Measurements from ENCODE around the gene GOT1.
A peak's percentile ranks its signal among the peaks of the same experiment; 100 is the strongest.

GOT1 gene
- 8.5 to 45.1 (median 33.2) reads per million in 18 experiments for total RNA-seq

DNA sequence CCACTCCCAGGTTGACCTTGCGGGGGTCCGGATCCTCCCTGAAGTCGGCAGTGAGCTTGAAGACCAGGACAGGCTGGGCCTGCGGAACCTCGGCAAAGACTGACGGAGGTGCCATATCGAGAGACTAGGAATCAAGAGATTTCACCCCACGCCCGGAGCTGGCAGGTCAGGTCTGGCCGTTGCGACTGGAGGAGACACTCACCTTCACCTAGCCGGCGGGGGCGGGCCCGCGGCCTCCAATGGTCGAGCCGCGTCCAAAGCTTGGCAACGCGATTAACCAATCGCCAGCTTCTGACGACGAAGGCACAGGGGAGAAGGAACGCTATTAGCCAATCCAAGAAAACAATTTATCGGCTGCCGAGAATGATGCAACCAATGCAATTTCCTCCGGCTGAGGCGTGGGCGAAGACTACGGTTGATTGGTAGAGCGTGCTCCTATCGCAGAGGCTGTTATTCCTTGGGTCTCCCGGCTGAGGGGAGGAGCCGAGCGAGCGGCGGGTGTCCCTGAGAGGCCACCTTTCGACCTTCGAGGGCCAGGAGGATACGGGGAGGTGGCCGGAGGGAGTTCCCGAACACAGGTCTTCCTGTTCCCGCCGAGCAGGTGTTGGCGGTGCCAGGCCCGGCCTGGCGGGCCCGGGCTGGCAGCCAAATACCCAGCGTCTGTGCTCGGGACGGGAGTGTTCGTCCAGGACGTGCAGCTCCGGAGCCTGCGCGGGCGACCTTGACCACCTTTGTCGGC lies at the start of gene GOT1:
TSS of gene GOT1 (minus strand) at position 174 of the 739 bp plus-strand sequence. CDS start at position 115, 59 bp downstream.
- peak; percentile 100 for DNase-seq

GRCh38 chr10:99470327-99470726 lies 39.9 kb upstream of the GOT1 start:
- no peak for DNase-seq

DNA sequence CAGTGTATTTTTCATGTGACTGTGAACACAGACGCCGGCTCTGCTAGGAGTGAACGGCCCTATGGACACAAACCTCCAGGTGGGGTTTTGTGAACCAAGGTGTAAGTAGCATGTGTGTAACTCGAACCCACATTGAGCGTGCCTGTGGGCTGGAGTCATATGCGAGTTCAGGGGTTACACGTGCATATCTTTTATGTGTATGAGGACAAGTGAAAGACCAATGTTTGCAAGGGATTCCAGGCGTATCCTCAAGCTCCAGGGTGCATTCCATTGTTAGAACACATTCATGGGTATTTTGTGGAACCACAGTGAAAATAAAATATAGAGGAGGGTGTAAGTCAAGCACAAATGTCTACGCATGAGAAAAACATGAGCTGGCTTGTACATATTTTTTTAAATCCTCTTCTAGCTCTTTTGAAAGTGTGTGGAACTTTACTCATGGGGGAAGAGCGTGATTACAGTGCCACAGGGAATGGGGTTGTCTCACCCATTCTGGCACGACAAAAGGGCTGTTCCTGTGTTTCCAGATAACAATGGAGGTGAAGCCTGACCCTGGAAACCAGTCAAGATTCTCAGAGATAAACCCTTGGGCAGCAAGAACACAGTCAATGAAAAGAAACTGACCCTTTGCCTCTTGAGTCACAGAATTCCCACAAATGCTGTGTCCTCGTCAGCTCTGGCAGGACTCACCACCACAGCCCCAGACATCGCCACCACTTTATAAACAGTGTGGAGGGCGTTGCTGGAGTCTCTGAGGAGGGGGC lies 37.0 kb upstream of the GOT1 start:
- DNase-seq = no peak

DNA sequence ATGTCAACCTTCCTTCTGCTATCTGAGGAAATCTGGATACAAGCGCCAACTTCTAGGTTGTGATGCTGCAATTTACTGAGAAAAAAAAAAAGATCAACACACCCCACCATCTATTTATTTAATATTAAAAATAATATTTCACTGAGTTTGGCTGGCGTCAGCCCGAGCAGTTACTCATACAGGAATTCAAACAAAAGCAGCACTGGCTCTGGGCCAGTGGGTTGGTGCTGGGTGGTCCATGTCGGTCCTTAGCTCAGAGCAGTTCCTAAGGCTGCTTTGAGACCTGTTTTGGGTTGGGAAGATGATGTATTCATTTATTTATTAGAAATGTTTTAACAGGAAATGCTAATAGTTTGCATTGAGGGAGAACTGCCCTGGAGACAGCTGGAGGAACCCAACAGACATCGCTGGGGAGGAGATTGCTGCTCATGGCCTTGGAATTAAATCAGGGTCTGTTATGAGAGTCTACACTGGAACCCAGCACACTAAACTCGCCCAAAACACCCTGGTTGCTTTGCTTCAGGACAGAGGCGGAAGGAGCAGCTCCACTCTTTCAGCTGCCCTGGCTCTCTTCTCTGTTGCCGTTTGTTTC lies 36.3 kb upstream of the GOT1 start:
- no peak for DNase-seq

GRCh38 chr10:99461230-99461629 lies 30.8 kb upstream of the GOT1 start:
- no peak for DNase-seq

GRCh38 chr10:99460070-99460469 lies 29.6 kb upstream of the GOT1 start:
- no peak for DNase-seq

DNA sequence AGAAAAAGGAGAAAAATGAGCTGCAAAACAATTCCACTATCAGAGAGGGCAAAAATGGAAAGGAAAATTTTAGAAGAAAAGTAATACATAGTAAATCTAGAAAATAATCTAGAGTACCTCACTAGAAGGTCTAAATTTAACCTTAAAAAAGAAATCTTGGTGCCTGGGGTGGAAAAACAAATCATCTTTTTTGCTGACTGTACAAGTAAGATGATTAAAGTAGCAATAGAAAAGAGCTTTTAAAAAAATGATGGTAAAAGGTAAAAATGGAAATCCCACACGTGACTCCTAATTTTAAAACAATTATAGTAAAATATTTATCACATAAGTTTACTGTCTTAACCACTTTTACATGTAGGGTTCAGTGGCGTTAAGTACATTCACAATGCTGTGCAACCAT lies 28.8 kb upstream of the GOT1 start:
- no peak for DNase-seq

GRCh38 chr10:99457813-99458212 lies 27.4 kb upstream of the GOT1 start:
- no peak for DNase-seq

DNA sequence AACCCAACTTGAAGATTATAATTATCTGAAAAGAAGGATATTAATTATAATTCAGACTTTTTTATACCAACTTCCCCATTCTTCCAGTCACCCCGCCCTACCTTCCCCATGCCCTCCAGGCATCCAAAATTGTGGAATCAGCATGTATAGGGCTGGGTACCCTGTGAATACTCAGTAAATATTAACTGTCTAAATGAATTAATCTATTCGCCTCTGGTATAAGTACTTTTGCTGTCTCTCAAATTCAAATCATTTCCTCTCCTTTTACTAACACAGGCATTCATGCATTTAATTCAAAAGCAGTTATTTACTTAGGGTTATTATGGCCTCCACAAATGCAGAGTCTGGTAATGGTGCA lies 26.5 kb upstream of the GOT1 start:
- no peak for DNase-seq

DNA sequence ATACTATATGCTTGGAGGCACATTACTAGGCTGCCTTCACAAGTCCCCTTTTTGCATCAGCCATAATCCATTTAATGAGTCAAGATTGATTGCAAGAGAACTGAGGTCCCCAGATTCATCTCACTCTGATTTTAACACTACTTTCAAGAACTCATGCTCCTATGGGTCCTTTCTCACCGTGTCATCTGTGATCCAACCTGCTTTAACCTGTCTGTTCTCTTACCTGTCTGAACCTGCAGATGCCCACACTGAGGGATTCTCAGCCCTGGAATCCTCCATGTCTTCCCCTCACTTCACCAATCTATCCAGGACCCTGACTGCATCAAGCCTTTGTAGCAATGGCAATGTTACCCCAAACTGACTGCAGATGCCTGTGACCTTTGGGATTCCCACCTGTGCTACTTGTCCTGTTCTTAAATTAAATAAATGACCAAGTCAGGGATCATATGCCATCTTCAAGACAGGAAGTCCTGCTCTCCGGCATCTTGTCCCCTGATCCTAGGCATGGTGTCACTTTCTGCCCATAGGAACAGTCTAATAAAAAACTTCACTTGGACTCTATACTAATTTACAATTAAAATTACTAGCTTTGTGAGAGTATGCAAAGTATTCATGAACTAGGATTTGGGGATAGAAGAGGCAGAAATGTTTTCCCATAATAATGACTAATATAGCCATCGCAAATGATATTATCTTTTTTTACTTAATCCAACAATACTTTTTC lies 25.9 kb upstream of the GOT1 start:
- DNase-seq = no peak

DNA sequence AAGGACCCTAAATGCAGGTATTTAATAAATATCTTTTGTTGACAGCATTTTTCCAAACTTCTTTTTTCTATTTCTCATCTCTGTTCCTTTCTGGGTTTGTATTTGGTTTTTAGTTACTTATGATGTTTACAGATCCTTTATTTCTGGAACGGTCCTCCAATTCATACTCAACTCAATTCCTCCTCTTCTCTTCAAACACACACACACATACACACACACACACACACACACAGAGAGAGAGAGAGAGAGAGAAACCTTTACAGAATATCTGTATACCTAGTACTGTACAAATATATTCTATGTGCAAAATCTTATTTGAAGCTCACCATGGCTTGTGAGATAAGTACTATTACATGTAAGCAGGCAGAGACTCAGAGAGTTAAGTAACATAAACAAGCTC lies 21.6 kb upstream of the GOT1 start:
- no peak for DNase-seq

- DNase-seq = no peak
Measured at GRCh38 chr10:99451499-99451788, 21.0 kb upstream of the GOT1 start.

- no peak for DNase-seq
Measured at GRCh38 chr10:99450624-99451498, 20.4 kb upstream of the GOT1 start.

- DNase-seq = no peak
Measured at GRCh38 chr10:99450156-99450555, 19.7 kb upstream of the GOT1 start.

- no peak for DNase-seq
Measured at GRCh38 chr10:99449023-99449422, 18.6 kb upstream of the GOT1 start.

DNA sequence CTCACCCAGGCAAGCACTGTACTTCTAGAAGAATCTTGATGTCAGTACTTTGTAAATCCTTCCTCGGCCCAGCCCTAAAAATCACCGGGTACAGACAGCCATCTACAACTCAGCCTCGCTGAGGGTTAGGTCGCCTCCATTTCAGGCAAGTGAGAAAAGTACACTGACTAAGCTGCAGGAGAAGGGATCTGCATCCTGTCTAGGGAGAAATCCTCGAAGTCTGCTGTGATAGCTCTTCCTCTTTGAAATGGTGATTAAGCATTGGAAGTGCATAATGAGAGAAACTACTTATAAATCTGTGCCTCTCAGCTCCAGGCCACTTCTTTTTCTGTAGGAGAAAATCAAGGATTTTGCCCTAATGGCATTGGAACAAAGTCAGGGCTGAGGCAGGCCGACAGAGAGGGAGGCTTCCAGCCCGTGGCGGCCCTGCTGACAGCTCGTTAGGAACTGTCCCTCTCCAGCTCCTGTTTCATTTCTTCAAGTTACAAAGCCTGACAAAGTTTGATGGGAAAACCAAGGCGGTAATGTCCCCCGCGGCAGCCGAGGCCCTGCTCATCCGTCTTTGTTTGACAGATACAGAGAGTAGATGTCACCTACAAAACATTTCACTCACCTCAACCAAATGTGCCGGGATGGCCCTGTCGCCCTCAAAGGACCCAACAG lies 14.1 kb upstream of the GOT1 start:
- no peak for DNase-seq

GRCh38 chr10:99443500-99443899 lies 13.1 kb upstream of the GOT1 start:
- DNase-seq = no peak

- no peak for DNase-seq
Measured at GRCh38 chr10:99442394-99442793, 12.0 kb upstream of the GOT1 start.

DNA sequence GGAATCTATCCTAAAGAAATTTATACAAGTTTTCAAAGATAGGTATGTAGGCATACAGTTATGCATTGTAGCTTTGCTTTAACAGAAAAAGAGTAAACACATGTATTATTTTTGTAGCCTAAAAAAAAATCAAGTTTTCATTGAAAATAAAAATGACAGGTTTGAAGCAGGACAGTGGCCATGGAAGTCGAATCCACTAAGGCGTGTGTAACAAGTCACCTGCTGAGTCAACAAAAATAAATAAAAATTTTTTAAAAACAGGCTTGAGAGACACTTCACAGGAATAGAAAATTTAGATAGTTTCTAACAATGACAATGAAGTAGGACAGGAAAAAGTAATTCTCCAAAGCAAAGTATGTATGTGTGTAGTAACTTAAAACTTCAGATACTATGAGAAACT lies 8.5 kb upstream of the GOT1 start:
- DNase-seq = no peak

- peak; percentile 45 to 60 for DNase-seq
Measured at GRCh38 chr10:99435986-99436638, 5.7 kb upstream of the GOT1 start.

DNA sequence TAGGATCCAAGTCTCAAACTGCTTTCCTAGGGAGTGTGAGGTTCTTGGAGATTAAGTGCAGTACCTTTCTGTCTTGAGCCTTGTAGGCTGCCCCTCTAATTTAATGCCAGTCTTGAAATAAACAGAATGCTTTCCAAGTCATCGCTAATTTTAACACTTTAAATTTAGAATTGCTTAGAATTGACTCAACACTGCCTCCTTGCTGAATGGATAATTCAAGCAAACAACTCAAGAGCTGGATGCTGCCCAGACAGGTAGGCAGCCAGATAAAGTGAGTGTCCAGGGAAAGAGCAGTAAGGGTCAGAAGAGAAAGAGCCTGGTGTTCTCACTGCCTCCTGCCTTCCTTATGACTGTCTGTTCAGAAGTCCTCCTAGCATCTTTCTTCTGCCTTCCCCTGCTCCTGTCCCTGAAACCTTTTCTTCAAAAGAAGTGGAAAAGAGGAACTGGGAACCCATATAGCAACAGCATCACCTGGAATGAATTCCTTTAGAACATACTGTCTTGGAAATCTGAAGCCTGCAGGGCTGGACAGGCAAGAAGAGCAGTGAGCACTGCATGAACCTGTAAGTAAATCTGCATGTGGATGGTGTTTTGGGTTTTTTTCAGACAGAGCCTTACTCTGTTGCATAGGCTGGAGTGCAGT lies 3.1 kb upstream of the GOT1 start:
- no peak for DNase-seq

Measured in inflammatory macrophage (primary cell).